ENCODE data around the gene ACSM4.
"Not testable (repeated sequence)": the region's sequence is repeated elsewhere in the genome, so short reads cannot be mapped to it uniquely, and the experiment has no call there.

Gene ACSM4

DNA sequence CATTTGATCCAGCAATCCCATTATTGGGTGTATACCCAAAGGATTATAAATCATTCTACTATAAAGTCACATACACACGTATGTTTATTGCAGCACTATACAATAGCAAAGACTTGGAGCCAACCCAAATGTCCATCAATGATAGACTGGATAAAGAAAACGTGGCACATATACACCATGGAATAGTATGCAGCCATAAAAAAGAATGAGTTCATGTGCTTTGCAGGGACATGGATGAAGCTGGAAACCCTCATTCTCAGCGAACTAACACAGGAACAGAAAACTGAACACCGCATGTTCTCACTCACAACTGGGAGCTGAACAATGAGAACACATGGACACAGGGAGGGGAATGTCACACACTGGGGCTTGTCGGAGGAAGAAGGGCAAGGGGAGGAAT lies 33.9 kb downstream of the ACSM4 start:
- not testable (repeated sequence) for DNase-seq

DNA sequence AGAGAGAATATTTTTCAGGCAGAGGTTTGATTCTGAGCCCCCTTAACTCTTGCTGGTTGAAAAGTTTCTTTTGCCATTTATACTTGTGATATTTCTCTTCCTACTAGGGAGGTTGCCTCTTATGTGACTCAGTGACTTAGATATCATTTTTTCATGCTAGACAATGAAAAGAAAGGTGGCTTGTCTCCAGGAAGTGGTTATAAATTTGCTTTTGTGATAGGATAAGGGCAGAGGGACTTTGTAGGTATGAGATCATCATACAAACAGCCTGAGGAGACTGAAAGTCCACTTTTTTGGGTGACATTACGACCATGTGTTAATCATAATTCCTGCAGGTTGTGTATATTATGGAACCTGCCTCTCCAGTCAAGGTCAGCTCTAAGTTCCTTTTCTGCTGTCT lies 35.8 kb downstream of the ACSM4 start:
- no peak for DNase-seq

DNA sequence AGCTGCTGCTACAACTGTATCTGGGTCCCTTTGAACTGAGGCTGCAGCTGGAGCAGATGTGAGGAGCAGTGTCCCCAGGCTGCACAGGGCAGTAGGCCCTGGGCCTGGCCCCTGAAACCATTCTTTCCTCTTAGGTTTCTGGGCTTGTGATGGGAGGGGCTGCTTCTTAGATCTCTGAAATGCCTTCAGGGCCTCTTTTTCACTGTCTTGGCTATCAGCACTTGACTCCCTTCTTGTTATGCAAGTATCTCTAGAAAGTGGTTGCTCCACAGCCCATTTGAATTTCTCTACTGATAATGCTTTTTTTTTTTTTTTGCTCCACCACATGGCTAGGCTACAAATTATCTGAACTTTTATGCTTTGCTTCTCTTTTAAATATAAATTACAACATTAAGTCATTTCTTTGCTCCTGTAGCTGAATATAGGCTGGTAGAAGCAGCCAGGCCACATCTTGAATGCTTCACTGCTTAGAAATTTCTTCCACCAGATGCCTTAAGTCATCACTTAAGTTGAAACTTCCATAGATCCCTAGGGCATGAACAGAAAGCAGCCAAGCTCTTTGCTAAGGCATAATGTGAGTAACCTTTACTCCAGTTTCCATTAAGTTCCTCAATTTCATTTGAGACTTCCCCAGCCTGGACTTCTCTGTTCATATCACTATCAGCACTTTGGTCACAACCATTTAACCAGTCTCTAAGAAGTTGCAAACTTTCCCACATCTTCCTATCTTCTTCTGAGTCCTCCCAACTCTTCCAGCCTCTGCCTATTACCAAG lies 41.1 kb downstream of the ACSM4 start:
- no peak for DNase-seq

DNA sequence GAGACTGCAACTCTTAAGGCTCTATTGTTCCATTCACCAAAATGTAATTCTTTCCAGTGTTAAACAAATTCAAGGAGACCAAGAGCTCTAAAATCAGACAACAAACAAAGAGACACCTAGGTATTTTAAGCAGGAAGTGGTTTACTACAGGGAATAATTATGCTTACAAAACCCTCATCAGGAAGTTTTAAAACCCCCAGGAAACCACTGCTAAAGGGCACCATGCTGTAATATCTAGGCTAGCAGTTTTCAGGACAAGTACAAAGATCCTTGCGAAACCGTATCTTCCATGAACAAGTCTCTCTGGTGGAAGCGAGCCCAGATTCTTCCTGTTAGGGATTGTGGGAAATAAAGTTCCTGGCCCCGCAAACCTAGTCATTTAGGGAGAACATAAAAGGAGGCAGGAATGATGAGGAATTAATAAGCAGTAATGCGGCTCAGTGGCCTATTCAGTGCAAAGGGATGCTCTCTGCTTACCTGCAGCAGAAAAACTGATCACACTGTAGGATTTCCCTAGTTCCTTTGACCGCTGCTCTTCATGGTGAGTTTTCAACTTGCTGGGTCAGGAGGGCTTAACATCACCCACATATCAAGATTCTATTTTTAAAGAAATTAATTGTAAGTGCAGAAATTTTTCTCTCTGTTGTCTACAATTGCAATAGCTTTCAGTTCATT lies 42.8 kb downstream of the ACSM4 start:
- peak in 1 of 5 experiments; percentile 12 for DNase-seq

DNA sequence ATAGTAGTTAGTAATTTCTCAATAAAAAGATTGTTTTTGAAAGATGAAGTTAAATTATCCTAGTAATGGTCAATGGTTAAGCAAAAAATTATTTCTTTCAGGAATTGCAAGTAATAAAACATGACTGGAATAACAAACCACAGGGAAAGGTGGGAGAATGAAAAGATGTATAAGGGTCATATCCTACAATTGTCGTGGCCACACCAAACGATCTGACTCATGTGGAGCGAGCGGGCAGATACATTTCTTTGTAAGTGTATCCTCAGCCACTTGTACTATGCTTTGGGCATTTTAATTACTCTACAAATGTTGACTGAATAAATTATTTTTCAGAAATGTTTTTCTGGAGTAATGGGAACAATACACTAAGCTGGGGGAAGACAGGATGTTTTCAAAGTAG lies 45.5 kb downstream of the ACSM4 start:
- DNase-seq, result no peak

DNA sequence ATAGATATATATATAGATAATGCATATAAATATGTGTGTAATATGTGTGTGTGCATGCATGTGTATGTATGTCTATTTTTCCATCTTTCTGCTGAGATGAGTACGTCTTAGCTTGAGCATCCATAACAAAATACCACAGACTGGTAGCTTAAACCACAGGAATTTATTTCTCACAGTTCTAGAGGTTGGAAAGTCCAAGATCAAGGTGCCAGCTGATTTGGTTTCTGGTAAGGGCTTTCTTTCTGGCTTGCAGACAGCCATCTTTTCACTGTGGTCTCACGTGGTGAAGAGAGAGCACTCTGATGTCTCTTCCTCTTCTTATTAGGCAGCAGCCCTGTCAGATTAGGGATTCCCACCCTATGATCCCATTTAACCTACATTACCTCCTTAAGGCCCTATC lies 47.3 kb downstream of the ACSM4 start:
- DNase-seq, result peak in 1 of 5 experiments; percentile 1

DNA sequence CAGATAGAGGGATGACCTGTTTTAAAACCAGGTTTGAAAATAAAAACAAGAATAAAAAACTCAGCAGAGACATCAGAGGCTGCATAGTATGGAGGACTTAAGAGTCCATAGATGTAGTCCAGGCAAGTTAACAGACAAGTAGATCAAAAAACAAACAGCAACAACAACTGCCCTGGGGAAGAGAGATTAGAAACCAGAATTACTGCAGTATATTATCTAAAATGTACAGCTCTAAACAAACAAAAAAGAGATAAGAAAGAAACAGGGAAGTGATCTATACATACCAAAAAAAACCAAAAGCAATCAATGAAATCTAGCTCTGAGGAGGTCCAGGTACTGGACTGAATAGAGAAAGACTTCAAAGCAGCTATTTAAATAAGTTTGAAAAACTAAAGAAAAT lies 48.8 kb downstream of the ACSM4 start:
- DNase-seq, result no peak

DNA sequence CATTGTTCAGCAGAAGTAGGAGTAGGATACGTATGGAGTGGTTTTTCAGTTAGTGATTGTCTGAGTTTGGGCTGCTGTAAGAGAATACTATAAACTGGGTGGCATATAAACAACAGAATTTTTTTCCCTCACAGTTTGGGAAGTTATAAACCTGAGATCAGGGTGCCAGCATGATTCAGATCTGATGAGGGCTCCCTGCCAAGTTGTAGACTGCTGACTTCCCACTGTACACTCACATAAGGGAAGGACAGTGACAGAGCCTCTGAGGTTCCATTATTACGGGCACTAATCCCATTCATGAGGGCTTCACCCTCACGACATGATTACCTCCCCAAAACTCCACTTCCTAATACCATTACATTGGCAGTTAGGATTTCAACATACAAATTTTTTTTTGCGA lies 50.7 kb downstream of the ACSM4 start:
- no peak for DNase-seq

DNA sequence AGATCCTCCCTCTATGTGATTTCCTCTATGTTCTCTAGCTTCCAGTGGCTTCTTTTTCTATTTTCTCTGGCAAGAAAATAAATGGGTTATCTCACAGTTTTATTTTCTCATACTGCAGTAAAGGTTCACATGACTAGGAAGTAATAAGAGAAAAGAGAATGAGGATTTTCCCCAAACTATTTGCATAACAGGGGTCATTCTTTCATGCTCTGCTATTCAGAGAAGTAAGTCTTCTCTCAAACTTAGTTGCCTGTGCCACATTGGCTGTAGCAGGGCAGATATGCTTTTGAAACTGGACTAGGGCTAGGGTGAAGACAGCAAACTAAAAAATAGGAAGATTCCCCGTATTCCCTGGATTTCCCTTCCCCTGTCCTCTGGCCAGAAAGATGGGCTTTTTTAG lies 57.4 kb downstream of the ACSM4 start:
- no peak for DNase-seq

DNA sequence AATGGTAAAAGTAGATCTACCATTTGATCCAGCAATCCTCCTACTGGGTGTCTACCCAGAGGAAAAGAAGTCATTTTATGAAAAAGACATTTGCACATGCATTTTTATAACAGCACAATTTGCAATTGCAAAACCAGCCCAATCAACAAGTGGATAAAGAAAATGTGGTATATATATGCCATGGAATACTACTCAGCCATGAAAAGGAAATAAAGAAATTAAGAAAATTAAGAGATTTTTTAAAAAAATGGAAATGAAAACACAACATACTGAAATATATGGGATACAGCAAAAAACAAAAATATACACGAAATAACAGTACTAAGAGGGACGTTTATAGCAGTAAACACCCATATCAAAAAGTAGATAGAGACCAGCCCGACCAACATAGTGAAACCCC lies 58.9 kb downstream of the ACSM4 start:
- no peak for DNase-seq

DNA sequence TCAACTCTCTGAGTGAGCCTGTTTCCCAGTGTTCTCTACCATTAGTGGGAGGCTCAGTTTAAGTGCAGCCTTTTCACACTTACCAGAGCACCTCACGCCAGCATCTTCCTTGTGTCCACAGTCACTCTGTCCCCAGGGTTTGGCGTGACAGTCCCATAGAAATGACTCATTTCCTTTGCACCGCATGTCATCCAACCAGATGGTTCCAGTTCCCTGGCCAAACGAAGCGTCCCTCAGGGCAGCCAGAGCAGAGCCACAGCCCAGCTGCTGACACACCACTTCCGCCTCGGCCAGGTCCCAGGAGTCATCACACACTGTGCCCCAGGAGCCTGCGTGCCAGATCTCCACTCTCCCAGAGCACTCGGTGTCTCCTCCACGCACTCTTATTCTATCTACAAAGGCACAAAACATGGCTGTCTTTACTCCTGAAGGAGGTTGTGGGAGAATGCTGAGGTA lies 65.4 kb downstream of the ACSM4 start:
- DNase-seq, result no peak

DNA sequence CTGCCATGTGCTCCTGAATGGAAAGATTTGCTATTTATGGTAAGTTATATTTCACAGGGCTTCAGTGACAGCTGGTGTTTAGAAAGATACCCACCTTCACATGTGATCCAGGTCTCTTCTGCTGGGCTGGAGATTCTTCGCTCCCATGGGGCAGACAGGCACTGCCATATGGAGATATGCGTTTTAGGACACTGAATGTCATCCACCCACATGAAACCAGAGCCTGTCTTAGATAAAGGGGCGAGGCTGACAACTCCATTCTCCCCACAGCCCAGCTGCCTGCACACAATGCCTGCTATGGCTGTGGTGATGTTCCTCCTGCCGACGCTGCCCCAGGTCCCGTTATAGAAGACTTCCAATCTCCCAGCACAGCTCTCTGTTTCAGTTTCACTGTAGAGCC lies 69.4 kb downstream of the ACSM4 start:
- DNase-seq, result no peak

DNA sequence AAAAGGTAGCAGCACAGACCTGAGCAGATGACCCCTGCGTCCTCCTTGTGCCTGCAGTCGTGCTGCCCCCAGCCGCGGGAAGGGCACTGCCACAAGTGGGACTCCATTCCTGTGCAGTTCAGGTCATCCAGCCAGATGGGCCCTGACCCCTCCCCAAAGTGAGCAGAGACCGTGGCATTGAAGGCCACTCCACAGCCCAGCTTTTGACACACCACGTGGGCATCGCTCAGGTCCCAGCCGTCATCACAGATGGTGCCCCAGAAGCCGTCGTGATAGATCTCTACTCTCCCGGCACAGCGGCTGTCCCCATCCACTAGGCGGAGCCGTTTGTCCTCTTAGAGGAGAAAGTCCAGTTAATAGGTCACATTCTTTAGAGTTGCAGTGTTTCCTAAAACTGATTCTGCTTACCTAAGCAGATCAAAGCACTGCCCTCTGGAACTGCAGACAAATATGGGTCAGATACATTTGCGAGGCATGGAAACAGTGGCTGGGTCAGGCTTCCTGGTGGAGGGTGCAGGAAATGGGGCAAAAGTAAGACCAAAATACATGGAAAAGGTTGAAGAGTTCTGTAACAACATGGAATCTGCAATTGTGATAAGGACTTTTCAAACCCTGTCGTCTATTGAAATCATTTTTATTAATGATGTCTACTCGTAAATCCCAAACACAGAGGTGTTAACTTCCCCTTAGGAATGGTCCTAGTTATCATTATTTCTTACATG lies 70.7 kb downstream of the ACSM4 start:
- peak in 1 of 5 experiments; percentile 29 for DNase-seq

DNA sequence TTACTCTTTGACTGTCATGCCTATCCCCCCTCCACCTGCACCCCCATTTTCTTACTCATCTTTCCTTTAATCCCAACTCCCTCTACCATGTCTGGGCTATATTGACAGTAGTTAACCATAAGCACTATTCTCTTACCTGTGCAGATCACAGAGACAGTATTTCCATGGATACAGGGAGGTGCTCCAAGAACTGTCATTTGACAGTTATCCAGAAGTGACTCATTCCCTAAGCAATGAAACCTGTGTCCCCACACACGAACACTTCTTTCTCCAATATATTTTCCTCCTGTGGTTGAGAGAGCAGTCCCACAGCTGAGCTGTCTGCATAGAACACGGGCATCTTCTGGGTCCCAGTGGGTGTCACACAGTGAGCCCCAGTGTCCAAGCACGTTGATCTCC lies 71.3 kb downstream of the ACSM4 start:
- DNase-seq, result no peak

DNA sequence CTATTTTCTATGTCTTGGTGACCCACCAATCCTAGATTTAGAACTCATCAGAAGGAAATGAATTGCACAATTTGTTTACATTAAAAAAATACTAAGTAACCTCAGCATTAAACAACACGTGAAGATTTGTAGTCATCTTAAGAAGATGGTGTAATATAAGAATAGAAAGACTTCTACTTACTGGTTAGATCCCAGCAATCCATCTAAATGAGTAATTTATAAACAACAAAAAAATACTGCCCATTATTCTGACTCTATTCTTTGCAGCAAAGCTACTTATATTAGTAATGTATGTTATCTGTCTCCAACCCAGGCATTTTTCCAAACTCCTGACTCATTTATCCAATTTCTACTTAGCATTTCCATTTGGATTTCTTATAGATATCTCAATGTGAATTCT lies 72.3 kb downstream of the ACSM4 start:
- no peak for DNase-seq
